ENCODE data around the gene ZFP30.
A peak's percentile ranks its signal among the peaks of the same experiment; 100 is the strongest.

The ZFP30 gene

GRCh38 chr19:37655301-37655688 is at the start of gene ZFP30 (continued):
- TF ChIP-seq ZNF585B (tag by site-specific recombination; IDR thresholded peaks at IDR 0.05) (no peak), ZNF600 (tag by site-specific recombination; IDR thresholded peaks at IDR 0.05) (no peak), ZNF366 (tag by site-specific recombination; conservative IDR thresholded peaks at IDR 0.05) (no peak), ZNF561 (tag by site-specific recombination; IDR thresholded peaks at IDR 0.05; ENCODE audit: borderline replicate concordance) (peak; percentile 89; the same call in 1 of the 2 replicates), ZFP69B (tag by site-specific recombination; IDR thresholded peaks at IDR 0.05) (no peak), FEZF1 (tag by site-specific recombination; IDR thresholded peaks at IDR 0.05) (no peak), ZNF211 (tag by site-specific recombination; IDR thresholded peaks at IDR 0.05; ENCODE audit: low read depth) (no peak), ZNF311 (tag by site-specific recombination; IDR thresholded peaks at IDR 0.05; ENCODE audit: borderline replicate concordance) (no peak), ZNF112 (tag by site-specific recombination; IDR thresholded peaks at IDR 0.05) (no peak), PRDM4 (tag by site-specific recombination; IDR thresholded peaks at IDR 0.05) (no peak), ZNF23 (tag by site-specific recombination; IDR thresholded peaks at IDR 0.05; ENCODE audit: borderline replicate concordance) (peak; percentile 5; the same call in 1 of the 2 replicates), ZNF843 (tag by site-specific recombination; IDR thresholded peaks at IDR 0.05) (no peak), ATF2 (tag by site-specific recombination; IDR thresholded peaks at IDR 0.05; ENCODE audit: low read depth) (no peak), GLIS2 (tag by site-specific recombination; IDR thresholded peaks at IDR 0.05) (no peak), ZNF747 (tag by site-specific recombination; IDR thresholded peaks at IDR 0.05) (no peak), SP2 (tag by site-specific recombination; IDR thresholded peaks at IDR 0.05) (no peak), ZIC2 (tag by site-specific recombination; IDR thresholded peaks at IDR 0.05) (no peak), ZNF214 (tag by site-specific recombination; IDR thresholded peaks at IDR 0.05; ENCODE audit: borderline replicate concordance) (no peak), ZNF76 (tag by site-specific recombination; IDR thresholded peaks at IDR 0.05; ENCODE audit: borderline replicate concordance, low read depth) (no peak), BCL11A (tag by site-specific recombination; IDR thresholded peaks at IDR 0.05; ENCODE audit: low read depth) (no peak), ZSCAN4 (tag by site-specific recombination; IDR thresholded peaks at IDR 0.05) (peak; percentile 60), GLI2 (tag by site-specific recombination; IDR thresholded peaks at IDR 0.05; ENCODE audit: borderline replicate concordance, low read depth) (no peak), OSR2 (tag by site-specific recombination; IDR thresholded peaks at IDR 0.05) (no peak), ZNF362 (tag by site-specific recombination; IDR thresholded peaks at IDR 0.05) (no peak), ZNF629 (tag by site-specific recombination; IDR thresholded peaks at IDR 0.05) (no peak), AEBP2 (tag by site-specific recombination; IDR thresholded peaks at IDR 0.05; ENCODE audit: borderline replicate concordance) (no peak), GLI4 (tag by site-specific recombination; IDR thresholded peaks at IDR 0.05) (no peak), ZSCAN30 (tag by site-specific recombination; IDR thresholded peaks at IDR 0.05) (peak; percentile 94), ZBTB11 (tag by site-specific recombination; conservative IDR thresholded peaks at IDR 0.05; ENCODE audit: low read depth) (0 out of 2 replicates have a peak, but pooled peaks have one; percentile 9), ZNF394 (tag by site-specific recombination; IDR thresholded peaks at IDR 0.05; ENCODE audit: borderline replicate concordance) (peak; percentile 89), ZNF48 (tag by site-specific recombination; IDR thresholded peaks at IDR 0.05) (no peak)

Data from HEK293 (cell line).